HFF-Myc (cell line): Measurements from ENCODE around the gene HORMAD2.

Source experiments
- DNase-seq: peaks from one replicate; pipeline ENCODE4 v3.0.0-alpha.2; 2011; ENCODE audit warnings: low read depth; ENCODE audit errors: extremely low read depth
- H3K4me3 ChIP-seq: replicated peaks from 2 replicates; pipeline ENCODE4 v1.5.1; 2011; ENCODE audit warnings: low read depth, mild to moderate bottlenecking, control low read depth, low read length
- TF ChIP-seq, protein P1 (sequence below): IDR thresholded peaks from 2 replicates; pipeline ENCODE4 v1.5.1; 2012; ENCODE audit warnings: mild to moderate bottlenecking, low read depth, low read length, control low read depth; ENCODE audit errors: missing control alignments

Gene HORMAD2

DNA sequence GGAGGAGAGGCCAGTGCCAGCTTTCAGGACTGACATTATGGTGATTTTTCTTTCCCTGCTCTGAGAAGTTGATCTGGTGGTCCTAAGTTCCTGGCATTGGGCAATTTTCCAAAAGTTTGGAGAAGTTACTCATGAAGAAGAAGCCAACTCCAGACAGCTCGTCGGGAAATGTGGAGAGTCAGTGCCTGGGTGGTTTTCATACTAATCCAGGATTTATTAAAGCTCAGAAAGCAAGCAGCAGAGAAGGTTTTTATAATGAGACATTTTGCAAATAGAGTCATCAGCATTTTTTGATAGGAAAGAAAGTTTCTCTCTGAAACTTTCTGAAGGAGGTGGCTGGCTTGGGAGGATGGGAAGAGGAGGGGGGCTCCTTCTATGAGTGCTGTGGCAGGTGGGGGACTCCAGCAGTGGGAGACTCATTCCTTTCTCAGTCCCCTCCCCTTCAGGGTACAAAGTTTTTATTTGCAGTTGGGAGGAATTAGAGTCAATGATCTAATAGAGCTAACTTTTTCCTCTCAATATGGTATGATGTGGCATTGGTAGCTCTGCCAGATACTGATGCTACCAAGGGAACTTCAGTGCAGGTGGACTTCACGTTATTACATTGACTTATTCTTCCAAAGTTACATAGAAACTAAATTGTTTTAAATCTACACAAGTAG lies 110.9 kb downstream of the HORMAD2 start:
- DNase-seq, result no peak
- TF ChIP-seq, protein P1, sequence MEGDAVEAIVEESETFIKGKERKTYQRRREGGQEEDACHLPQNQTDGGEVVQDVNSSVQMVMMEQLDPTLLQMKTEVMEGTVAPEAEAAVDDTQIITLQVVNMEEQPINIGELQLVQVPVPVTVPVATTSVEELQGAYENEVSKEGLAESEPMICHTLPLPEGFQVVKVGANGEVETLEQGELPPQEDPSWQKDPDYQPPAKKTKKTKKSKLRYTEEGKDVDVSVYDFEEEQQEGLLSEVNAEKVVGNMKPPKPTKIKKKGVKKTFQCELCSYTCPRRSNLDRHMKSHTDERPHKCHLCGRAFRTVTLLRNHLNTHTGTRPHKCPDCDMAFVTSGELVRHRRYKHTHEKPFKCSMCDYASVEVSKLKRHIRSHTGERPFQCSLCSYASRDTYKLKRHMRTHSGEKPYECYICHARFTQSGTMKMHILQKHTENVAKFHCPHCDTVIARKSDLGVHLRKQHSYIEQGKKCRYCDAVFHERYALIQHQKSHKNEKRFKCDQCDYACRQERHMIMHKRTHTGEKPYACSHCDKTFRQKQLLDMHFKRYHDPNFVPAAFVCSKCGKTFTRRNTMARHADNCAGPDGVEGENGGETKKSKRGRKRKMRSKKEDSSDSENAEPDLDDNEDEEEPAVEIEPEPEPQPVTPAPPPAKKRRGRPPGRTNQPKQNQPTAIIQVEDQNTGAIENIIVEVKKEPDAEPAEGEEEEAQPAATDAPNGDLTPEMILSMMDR, result no peak
- no peak overlapping the region for H3K4me3 ChIP-seq

DNA sequence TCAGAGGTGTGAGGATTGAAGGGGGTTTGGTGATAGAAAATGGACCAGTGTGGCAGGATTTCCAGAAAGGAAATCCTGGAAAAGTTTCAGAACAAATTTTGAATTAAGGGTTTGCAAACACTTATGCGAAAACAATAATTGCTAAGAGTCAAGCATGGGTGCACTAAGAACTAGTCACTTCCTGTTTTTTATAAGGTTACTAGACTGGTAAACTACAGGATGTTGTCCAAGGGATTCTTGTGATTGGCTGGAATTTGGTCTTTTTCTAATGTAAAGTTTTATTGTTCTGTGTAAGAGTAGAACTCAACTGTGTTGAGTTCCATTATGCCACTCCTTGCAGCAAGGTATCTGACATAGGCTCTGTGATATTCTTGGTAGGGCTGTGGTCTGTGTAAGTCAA lies 112.2 kb downstream of the HORMAD2 start:
- no peak overlapping the region for H3K4me3 ChIP-seq
- TF ChIP-seq, protein P1, result no peak
- no peak for DNase-seq

- no peak for DNase-seq
- TF ChIP-seq, protein P1, result no peak
- H3K4me3 ChIP-seq, result no peak overlapping the region
These were observed 112.9 kb downstream of the HORMAD2 start for GRCh38 chr22:30193031-30193775.

DNA sequence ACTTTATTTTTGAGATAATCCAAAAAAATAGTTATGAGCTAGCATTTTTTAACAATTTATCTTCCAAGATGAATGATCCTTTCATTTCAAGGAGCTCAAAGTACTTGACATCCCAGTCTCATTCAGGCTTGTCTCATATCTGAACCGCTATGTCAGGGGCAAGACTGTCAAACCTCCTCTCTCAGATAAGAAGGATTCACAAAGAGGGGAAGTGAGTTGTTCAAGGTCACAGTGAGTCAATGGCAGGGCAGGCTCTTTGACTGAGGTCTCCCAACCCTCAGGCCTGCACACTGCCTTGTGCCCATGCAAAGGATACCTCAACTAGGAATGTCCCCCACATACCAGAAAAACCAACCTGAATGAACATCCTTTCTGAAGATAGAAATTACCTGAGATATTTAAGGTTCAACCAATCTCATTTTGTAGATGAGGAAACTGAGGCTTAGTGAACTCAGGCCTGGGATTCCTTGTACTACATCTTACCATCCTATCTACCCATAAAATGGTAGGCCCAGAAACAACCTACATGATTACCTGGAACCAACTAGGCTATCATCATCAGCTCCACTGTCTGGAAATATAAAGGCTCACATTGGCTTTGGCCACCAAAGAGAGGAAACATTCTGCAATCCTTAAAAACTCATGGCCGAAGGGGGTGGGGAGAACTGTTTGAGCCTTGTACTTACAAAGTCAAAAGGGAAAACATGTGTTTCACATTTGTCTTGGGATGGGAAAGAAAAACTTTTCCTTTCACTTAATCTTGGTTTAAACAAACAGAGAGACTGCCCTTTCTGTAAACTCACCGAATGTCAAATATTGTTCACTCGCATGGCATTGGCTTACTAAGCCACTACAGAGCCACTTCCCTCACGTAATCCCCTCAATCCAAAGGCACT lies 115.2 kb downstream of the HORMAD2 start:
- H3K4me3 ChIP-seq, result no peak overlapping the region
- TF ChIP-seq, protein P1, result no peak
- no peak for DNase-seq

GRCh38 chr22:30196141-30196879 lies 116.0 kb downstream of the HORMAD2 start:
- TF ChIP-seq, protein P1, result no peak
- 0 out of 2 replicates have a peak overlapping the region, but pooled peaks have one; percentile 8 for H3K4me3 ChIP-seq
- DNase-seq, result peak; percentile 98

DNA sequence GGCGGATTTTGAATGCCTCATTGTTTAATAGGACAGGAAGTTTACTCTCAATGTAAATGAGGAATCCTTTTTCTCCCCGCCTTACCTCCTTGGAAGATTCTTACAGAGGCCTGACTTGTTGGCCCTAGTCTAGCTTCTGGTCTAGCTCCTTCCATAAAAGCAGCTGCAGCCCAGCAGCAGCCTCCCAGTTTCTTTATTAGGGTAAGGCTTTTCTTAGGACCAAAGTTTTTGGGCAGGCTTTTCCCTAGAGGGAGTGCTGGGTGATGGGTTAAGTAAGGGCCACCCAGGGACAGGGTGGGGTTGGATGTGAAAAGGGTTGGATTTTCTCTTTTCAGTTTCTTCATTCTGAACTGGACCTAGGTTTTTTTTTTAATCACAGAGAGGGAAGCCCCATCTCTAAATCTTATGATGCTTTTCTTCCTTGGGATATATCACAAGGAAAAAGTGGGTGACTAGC lies 116.6 kb downstream of the HORMAD2 start:
- TF ChIP-seq, protein P1, result no peak
- DNase-seq, result no peak
- no peak overlapping the region for H3K4me3 ChIP-seq
